Activated gamma-delta T cell treated with Interleukin-2 at 50 U/mL for 16 hours (primary cell): Measurements from ENCODE around the gene ZCCHC17.
"Not testable (repeated sequence)": the region's sequence is repeated elsewhere in the genome, so short reads cannot be mapped to it uniquely, and the experiment has no call there.

Experiments
- DNase-seq: peaks from one replicate; pipeline ENCODE4 v3.0.0-alpha.2; 2020

Gene ZCCHC17

GRCh38 chr1:31371121-31371959 lies 74.5 kb downstream of the ZCCHC17 start:
- DNase-seq = no peak

- DNase-seq = no peak
These were observed 75.2 kb downstream of the ZCCHC17 start for GRCh38 chr1:31372051-31372450.

DNA sequence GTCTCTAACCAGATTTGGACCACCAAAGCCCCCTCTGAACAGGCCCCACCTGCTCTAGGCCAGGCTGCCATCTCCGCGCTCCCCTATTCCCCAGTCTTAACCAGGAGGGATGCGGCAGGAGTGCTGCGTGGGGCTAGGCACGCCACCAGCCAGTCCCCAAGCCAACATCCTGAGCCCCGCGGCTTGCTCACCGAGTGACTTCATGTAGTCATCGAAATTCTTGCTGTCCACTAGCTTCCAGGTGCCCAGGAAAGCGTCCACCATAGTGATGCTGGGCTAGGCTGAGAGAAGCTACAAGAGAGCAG lies 75.9 kb downstream of the ZCCHC17 start:
- no peak for DNase-seq

- DNase-seq = peak; percentile 13
These were observed 76.4 kb downstream of the ZCCHC17 start, which contains the start of gene FABP3 for GRCh38 chr1:31373056-31373896. FABP3 (minus strand) TSS chr1:31373076; CDS start chr1:31373014, 62 bp downstream.

DNA sequence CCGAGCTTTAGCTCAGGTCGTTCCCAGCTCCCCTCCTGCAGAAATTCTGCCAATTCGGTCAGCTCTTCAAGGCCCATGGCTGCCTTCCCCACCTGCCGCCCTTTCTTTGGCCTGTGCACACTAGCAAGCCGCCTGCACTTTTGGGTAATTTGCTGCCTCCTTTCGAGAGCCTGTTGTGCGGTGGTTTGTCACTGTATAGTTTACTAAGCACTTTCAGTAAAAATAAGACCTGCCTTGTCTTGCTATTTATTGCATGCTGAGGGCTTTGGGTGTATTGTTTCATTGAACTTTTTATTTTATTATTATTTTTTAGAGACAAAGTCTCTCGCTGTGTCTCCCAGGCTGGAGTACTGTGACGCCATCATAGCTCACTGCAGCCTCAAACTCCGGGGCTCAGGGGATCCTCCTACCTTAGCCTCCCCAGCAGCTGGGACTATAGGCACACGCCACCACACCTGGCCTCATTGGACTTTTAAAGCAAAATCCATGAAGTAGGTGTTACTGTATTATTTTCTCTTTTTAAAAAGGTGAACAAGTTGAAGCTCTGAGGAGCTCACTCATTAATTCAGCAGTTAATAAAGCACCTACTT lies 77.2 kb downstream of the ZCCHC17 start:
- no peak for DNase-seq

GRCh38 chr1:31374511-31375196 lies 77.8 kb downstream of the ZCCHC17 start:
- no peak for DNase-seq

- no peak for DNase-seq
These were observed 79.7 kb downstream of the ZCCHC17 start for GRCh38 chr1:31376375-31377134.

GRCh38 chr1:31377364-31377863 lies 80.6 kb downstream of the ZCCHC17 start:
- no peak for DNase-seq

- no peak for DNase-seq
These were observed 81.2 kb downstream of the ZCCHC17 start for GRCh38 chr1:31378001-31378400.

- no peak for DNase-seq
These were observed 83.3 kb downstream of the ZCCHC17 start for GRCh38 chr1:31380181-31380580.

DNA sequence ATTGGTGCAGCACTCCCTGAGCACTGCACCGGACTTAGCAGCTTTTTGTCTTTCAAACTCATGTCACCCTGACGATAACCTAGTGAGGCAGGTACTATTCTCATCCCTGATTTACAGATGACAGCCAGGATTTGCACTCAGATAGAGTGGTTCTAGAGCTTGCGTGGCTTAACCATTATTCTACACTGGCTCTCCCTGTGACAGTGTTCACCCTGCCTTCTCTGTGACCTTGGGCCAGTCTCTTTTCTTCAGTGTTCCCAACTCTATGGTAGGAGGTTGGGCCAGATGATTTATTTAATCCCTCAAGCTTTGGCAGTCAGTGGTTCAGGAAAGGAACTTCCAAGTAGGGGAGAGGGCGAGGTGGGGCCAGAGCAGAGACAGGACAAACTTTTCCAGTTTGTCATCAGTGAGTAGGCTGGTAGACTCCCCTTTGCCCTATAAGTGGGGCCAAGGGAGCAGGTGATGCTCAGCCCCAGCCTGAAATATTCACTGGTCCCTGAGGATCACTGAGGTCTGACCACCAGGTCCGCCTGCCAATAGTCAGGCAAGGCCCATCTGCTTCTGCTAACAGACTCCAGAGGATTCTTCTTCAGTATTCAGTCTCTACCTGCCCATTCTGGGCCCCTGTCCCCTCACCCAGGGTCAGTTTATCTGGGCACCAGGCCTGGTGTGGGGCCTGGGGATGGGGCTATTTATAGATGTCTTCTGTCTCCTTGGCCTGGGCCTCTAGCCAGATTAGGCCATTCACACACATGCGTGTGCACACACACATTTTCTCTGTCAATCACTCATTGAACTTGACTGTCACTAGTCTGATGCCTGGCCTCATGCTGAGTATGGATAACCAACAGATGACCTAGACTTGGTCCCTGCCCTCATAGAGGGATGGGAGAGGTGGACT lies 84.8 kb downstream of the ZCCHC17 start:
- DNase-seq = no peak

GRCh38 chr1:31382379-31382989 lies 85.7 kb downstream of the ZCCHC17 start:
- no peak for DNase-seq

DNA sequence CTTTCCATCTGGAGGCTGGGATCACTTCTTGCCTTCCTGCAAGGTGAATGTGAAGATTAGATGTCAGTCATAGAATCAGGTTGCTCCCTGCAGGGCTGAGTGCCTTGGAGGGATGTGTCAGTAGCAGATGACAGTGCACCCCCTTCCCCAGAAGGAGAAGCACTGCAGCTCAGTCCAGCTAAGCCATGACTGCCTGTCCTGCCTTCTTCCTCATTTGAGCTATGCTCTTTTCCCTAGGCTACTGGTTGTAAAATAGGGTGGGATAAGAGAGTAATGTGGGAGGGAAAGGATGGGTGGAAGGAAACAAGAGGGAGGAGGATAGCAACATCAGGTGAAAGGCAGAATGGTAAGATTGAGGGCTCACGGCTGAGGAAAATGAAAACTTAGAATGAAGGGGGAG lies 87.1 kb downstream of the ZCCHC17 start:
- DNase-seq = no peak

DNA sequence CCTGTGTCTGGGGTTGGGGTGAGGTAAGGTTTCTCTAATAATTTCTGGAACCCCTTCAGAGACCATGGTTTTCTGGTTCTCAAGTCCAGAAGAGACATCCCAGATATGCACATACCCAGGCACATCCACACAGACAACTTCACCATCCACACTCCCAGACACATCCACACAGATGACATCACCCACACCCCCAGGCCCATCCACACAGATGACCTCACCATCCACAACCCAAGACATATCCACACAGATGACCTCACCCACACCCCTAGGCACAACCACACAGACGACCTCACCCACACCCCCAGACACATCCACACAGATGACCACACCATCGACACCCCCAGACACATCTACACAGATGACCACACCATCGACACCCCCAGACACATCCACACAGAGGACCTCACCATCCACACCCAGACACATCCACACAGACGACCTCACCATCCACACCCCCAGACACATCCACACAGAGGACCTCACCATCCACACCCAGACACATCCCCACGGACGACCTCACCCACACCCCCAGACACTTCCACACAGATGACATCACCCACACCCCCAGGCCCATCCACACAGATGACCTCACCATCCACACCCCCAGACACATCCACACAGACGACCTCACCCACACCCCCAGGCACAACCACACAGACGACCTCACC lies 89.9 kb downstream of the ZCCHC17 start:
- DNase-seq = not testable (repeated sequence)

- DNase-seq = no peak
These were observed 90.8 kb downstream of the ZCCHC17 start for GRCh38 chr1:31387612-31388011.

DNA sequence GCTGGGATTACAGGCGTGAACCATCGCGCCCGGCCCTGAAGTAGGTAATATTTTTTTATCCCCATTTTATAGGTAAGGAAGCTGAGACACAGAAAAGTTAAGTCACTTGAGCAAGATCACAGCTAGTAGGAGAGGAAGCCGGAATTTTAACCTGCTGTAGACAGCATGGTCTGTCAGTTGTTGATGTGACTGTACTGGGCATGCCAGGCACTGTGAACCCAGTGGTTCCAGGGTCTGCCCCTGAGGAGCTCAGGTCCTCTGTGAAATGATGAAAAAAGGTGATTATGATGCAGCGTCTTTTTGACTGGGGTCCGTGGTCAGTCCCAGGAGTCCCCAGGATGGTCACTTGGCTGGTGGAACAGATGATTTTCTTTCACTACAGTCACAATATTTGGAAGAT lies 92.8 kb downstream of the ZCCHC17 start:
- no peak for DNase-seq

DNA sequence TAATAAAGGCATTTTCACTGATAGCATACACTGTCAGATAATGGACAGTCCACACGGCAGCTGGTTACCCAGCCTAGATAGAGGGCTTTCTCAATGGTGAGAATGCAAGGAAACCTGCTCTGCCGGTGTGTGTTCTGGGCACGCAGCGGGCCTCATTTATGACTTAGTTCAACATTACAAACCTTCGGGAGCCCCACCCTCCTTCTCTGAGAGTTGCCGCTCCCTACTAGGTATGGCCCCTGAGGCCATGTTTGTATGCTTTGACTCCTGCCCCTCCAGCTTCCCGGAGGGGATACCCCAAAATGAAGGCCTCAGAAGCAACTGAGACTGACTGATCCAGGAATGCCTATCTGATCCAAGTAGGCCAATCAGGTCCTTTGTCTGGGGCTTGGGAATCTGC lies 93.2 kb downstream of the ZCCHC17 start:
- no peak for DNase-seq

DNA sequence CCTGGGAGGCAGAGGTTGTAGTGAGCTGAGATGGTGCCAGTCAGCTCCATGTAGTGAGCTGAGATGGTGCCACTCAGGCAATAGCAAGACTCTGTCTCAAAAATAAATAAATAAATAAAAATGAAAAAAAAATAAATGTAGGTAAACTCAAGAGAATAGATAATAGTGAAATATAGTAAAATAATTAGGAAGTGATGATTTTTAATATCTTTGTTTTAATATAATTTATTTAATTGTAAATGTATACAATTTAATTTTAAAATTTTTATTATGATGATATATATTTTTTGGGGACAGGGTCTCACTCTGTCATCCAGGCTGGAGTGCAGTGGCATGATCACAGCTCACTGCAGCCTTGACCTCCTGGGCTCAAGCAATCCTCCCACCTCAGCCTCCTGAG lies 96.6 kb downstream of the ZCCHC17 start:
- DNase-seq = no peak

- peak; percentile 76 for DNase-seq
These were observed 97.9 kb downstream of the ZCCHC17 start for GRCh38 chr1:31394584-31395193.
